ENCODE data around the gene STAG1. TPM values are rescaled to one million over a fixed set of nuclear protein-coding genes. Genes with fewer than 3 reads are reported as not detected.

STAG1 gene
- total RNA-seq, 1 donor from 2014 or later = 40.9 TPM

GRCh38 chr3:136630915-136631314 lies 121.3 kb downstream of the STAG1 start:
- peaks cover 32% of the 10 kb centered on the region for H3K4me1 Mint-ChIP-seq (ENCODE audit: low read depth)
- no peak for DNase-seq (ENCODE audit: low spot score)
- no peak overlapping the region for H3K27ac Mint-ChIP-seq (ENCODE audit: unreplicated experiment)
- TF ChIP-seq CTCF (IDR thresholded peaks at IDR 0.05) = no peak
- H3K4me3 Mint-ChIP-seq (ENCODE audit: unreplicated experiment) = no peak overlapping the region
- H3K9me3 Mint-ChIP-seq (ENCODE audit: low read depth) = no peaks in the 10 kb centered on the region
- no peaks in the 10 kb centered on the region for H3K36me3 Mint-ChIP-seq (ENCODE audit: low read depth)
- no peaks in the 10 kb centered on the region for H3K27me3 Mint-ChIP-seq (ENCODE audit: low read depth)

GRCh38 chr3:136626493-136626892 lies 125.7 kb downstream of the STAG1 start:
- TF ChIP-seq CTCF (IDR thresholded peaks at IDR 0.05) = no peak
- Mint-ChIP-seq H3K27me3 (ENCODE audit: low read depth) (no peaks in the 10 kb centered on the region), H3K4me1 (ENCODE audit: low read depth) (peaks cover 16% of the 10 kb centered on the region), H3K36me3 (ENCODE audit: low read depth) (no peaks in the 10 kb centered on the region), H3K27ac (ENCODE audit: unreplicated experiment) (no peak overlapping the region), H3K4me3 (ENCODE audit: unreplicated experiment) (no peak overlapping the region), H3K9me3 (ENCODE audit: low read depth) (no peaks in the 10 kb centered on the region)
- DNase-seq (ENCODE audit: low spot score) = no peak

- H3K27ac Mint-ChIP-seq (ENCODE audit: unreplicated experiment) = no peak overlapping the region
- H3K36me3 Mint-ChIP-seq (ENCODE audit: low read depth) = no peaks in the 10 kb centered on the region
- H3K27me3 Mint-ChIP-seq (ENCODE audit: low read depth) = no peaks in the 10 kb centered on the region
- H3K9me3 Mint-ChIP-seq (ENCODE audit: low read depth) = no peaks in the 10 kb centered on the region
- peaks cover 10% of the 10 kb centered on the region for H3K4me1 Mint-ChIP-seq (ENCODE audit: low read depth)
- no peak for TF ChIP-seq CTCF (IDR thresholded peaks at IDR 0.05)
- no peak for DNase-seq (ENCODE audit: low spot score)
- no peak overlapping the region for H3K4me3 Mint-ChIP-seq (ENCODE audit: unreplicated experiment)
These were observed 127.0 kb downstream of the STAG1 start for GRCh38 chr3:136624894-136625815.

- H3K36me3 Mint-ChIP-seq (ENCODE audit: low read depth) = no peaks in the 10 kb centered on the region
- no peak for TF ChIP-seq CTCF (IDR thresholded peaks at IDR 0.05)
These were observed 127.8 kb downstream of the STAG1 start for GRCh38 chr3:136624371-136624770.

GRCh38 chr3:136621628-136622027 lies 130.6 kb downstream of the STAG1 start:
- Mint-ChIP-seq H3K9me3 (ENCODE audit: low read depth) (no peaks in the 10 kb centered on the region), H3K4me3 (ENCODE audit: unreplicated experiment) (no peak overlapping the region), H3K27me3 (ENCODE audit: low read depth) (no peaks in the 10 kb centered on the region), H3K27ac (ENCODE audit: unreplicated experiment) (no peak overlapping the region), H3K4me1 (ENCODE audit: low read depth) (peaks cover 8% of the 10 kb centered on the region), H3K36me3 (ENCODE audit: low read depth) (peaks cover 4% of the 10 kb centered on the region)
- no peak for TF ChIP-seq CTCF (IDR thresholded peaks at IDR 0.05)
- no peak for DNase-seq (ENCODE audit: low spot score)

More at GRCh38 chr3:136624371-136624770, 127.8 kb downstream of the STAG1 start:
- DNase-seq (ENCODE audit: low spot score) = no peak
- no peak overlapping the region for H3K27ac Mint-ChIP-seq (ENCODE audit: unreplicated experiment)
- H3K27me3 Mint-ChIP-seq (ENCODE audit: low read depth) = no peaks in the 10 kb centered on the region
- peaks cover 8% of the 10 kb centered on the region for H3K4me1 Mint-ChIP-seq (ENCODE audit: low read depth)
- H3K9me3 Mint-ChIP-seq (ENCODE audit: low read depth) = no peaks in the 10 kb centered on the region
- no peak overlapping the region for H3K4me3 Mint-ChIP-seq (ENCODE audit: unreplicated experiment)

All from chondrocyte (in vitro differentiated cells).